ENCODE measurements around the gene LRRIQ4.

GRCh38 chr3:169781209-169781855, 31.3 kb upstream of the LRRIQ4 start:
- TF ChIP-seq, protein P1, sequence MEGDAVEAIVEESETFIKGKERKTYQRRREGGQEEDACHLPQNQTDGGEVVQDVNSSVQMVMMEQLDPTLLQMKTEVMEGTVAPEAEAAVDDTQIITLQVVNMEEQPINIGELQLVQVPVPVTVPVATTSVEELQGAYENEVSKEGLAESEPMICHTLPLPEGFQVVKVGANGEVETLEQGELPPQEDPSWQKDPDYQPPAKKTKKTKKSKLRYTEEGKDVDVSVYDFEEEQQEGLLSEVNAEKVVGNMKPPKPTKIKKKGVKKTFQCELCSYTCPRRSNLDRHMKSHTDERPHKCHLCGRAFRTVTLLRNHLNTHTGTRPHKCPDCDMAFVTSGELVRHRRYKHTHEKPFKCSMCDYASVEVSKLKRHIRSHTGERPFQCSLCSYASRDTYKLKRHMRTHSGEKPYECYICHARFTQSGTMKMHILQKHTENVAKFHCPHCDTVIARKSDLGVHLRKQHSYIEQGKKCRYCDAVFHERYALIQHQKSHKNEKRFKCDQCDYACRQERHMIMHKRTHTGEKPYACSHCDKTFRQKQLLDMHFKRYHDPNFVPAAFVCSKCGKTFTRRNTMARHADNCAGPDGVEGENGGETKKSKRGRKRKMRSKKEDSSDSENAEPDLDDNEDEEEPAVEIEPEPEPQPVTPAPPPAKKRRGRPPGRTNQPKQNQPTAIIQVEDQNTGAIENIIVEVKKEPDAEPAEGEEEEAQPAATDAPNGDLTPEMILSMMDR (IDR thresholded peaks at IDR 0.05; ENCODE audit: borderline replicate concordance, extremely low read depth, low read length, poor library complexity, severe bottlenecking), result no peak
- TF ChIP-seq EZH2 (IDR thresholded peaks at IDR 0.05; ENCODE audit: borderline replicate concordance, low read depth, low read length, severe bottlenecking), result no peak

Data from DND-41 (cell line).